IgD-negative memory B cell (primary cell): Measurements from ENCODE around the gene CATSPERE. TPM values are rescaled to one million over a fixed set of nuclear protein-coding genes. Genes with fewer than 3 reads are reported as not detected.

Source experiments
- H3K27ac Mint-ChIP-seq, 3 donors: one replicate each; pipeline ENCODE4 v1.8.0; 2020 to 2022; ENCODE audit warnings: mild to moderate bottlenecking in 3 of 3, mixed read lengths in 3 of 3, moderate library complexity in 1 of 3
- H3K27me3 Mint-ChIP-seq: one replicate; pipeline ENCODE4 v1.8.0; 2021; ENCODE audit warnings: mixed read lengths
- H3K36me3 Mint-ChIP-seq: one replicate; pipeline ENCODE4 v1.8.0; 2020; ENCODE audit warnings: mild to moderate bottlenecking, mixed read lengths
- H3K4me1 Mint-ChIP-seq, 3 donors: one replicate each; pipeline ENCODE4 v1.8.0; 2020 to 2022; ENCODE audit warnings: mixed read lengths in 3 of 3, mild to moderate bottlenecking in 1 of 3
- H3K4me3 Mint-ChIP-seq, 4 donors: one replicate each; pipeline ENCODE4 v1.8.0; 2020 to 2022; ENCODE audit warnings: mild to moderate bottlenecking in 4 of 4, mixed read lengths in 4 of 4, moderate library complexity in 3 of 4
- H3K9me3 Mint-ChIP-seq, 3 donors: one replicate each; pipeline ENCODE4 v1.8.0; 2020 to 2021; ENCODE audit warnings: mixed read lengths in 3 of 3, mild to moderate bottlenecking in 1 of 3
- polyA plus RNA-seq: library from polyadenylated mRNA; unstranded; fragments of 300-500 nt; fragmentation: Illumina TruSeq; gene quantifications from one replicate; pipeline ENCODE4 v1.2.3, GENCODE V29; 2021

The CATSPERE gene
- polyA plus RNA-seq: 0.23 TPM

GRCh38 chr1:244461245-244462071, at the start of gene CATSPERE:
Gene CATSPERE, plus strand, starts transcription at chr1:244461273. Its CDS starts 157 bp downstream, at chr1:244461430.
- H3K4me1 Mint-ChIP-seq: peaks cover 4 to 10% (median 9%) of the 10 kb centered on the region in 3 donors
- H3K27ac Mint-ChIP-seq: peak within 1 kb of the TSS; percentile 11 to 97 (median 21)
- H3K36me3 Mint-ChIP-seq: no peaks in the 10 kb centered on the region
- H3K4me3 Mint-ChIP-seq: peak within 1 kb of the TSS; percentile 81 to 92 (median 86)
- H3K9me3 Mint-ChIP-seq: peaks cover 0 to 1% (median 0%) of the 10 kb centered on the region in 3 donors
- H3K27me3 Mint-ChIP-seq: no peaks in the 10 kb centered on the region

DNA sequence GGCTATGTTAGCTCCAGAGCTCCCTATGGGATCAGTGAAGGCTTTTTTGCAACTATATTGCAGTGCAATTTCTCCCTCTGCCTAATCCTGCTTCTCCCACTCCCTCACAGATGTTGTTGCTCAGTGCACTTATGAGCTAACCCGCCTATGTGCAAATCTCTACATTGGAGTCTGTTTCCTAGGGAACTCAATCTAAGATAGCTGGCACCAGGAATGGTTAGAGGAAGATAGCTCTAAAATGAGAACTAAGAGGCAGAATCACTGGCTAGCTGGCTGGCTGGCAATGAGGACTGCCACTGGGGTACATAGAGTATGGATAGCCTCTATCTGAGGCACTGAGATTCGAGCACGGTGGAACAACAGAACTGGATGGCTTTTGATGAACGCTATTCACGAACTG, 48.9 kb upstream of the CATSPERE start:
- no peaks in the 10 kb centered on the region for H3K27me3 Mint-ChIP-seq
- no peaks in the 10 kb centered on the region for H3K9me3 Mint-ChIP-seq
- H3K4me1 Mint-ChIP-seq: peaks cover 0 to 1% (median 0%) of the 10 kb centered on the region in 3 donors
- H3K27ac Mint-ChIP-seq: peak overlapping the region in 1 of 3 donors; percentile 52
- H3K36me3 Mint-ChIP-seq: peaks cover 14% of the 10 kb centered on the region
- no peak overlapping the region for H3K4me3 Mint-ChIP-seq

DNA sequence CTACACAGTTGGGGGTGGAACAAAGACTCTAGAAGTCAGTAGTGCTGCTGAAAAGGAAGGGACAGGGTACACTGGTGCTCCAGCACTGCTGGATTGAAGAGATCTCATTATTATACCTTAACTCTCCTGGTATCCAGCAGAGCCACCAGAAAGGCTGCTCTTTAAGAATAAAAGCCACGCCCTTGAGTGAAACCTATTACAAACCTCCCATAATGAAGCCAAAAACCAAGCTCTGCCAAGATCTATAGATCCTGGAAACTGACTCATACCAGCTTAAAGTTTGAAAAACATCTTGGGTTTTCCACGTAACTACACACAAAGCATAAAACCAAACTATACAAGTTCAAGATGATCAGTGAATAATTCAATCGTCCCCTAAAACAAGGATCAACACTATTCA, 47.3 kb upstream of the CATSPERE start:
- Mint-ChIP-seq H3K9me3 (no peaks in the 10 kb centered on the region), H3K4me3 (no peak overlapping the region), H3K27ac (no peak overlapping the region), H3K36me3 (peaks cover 11% of the 10 kb centered on the region), H3K4me1 (peaks cover 0 to 1% (median 0%) of the 10 kb centered on the region in 3 donors), H3K27me3 (no peaks in the 10 kb centered on the region)

DNA sequence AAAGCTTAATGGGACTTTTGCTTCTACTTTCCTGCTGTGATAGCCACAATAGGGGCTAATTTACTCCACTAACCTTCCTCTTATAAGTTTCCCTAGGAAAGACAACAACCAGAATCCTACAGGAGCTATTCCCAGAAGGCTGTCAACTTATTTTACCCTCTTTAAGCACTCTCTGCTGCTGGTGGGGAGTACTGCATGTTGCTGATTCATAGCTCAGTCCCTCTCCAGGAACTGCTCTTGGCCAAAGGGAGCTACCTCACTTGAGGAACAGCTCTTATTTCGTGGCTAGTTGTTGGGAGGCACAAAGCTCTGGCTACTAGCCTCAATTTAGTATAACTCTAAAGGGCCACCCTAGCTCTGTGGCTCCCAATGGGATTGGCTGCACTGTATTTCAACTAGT, 46.5 kb upstream of the CATSPERE start:
- H3K9me3 Mint-ChIP-seq: no peaks in the 10 kb centered on the region
- H3K36me3 Mint-ChIP-seq: peaks cover 11% of the 10 kb centered on the region
- H3K4me3 Mint-ChIP-seq: no peak overlapping the region
- H3K27me3 Mint-ChIP-seq: no peaks in the 10 kb centered on the region
- H3K4me1 Mint-ChIP-seq: peaks cover 0 to 1% (median 0%) of the 10 kb centered on the region in 3 donors
- H3K27ac Mint-ChIP-seq: no peak overlapping the region

GRCh38 chr1:244419024-244419423, 42.0 kb upstream of the CATSPERE start:
- Mint-ChIP-seq H3K27ac (no peak overlapping the region), H3K9me3 (no peaks in the 10 kb centered on the region), H3K27me3 (no peaks in the 10 kb centered on the region), H3K4me3 (no peak overlapping the region), H3K36me3 (peaks cover 5% of the 10 kb centered on the region), H3K4me1 (no peaks in the 10 kb centered on the region)

- H3K9me3 Mint-ChIP-seq: no peaks in the 10 kb centered on the region
- peaks cover 4% of the 10 kb centered on the region for H3K36me3 Mint-ChIP-seq
- H3K4me3 Mint-ChIP-seq: no peak overlapping the region
- H3K27ac Mint-ChIP-seq: no peak overlapping the region
- no peaks in the 10 kb centered on the region for H3K27me3 Mint-ChIP-seq
- H3K4me1 Mint-ChIP-seq: peaks cover 0 to 2% (median 0%) of the 10 kb centered on the region in 3 donors
Measured at GRCh38 chr1:244422174-244422573, 38.9 kb upstream of the CATSPERE start.

DNA sequence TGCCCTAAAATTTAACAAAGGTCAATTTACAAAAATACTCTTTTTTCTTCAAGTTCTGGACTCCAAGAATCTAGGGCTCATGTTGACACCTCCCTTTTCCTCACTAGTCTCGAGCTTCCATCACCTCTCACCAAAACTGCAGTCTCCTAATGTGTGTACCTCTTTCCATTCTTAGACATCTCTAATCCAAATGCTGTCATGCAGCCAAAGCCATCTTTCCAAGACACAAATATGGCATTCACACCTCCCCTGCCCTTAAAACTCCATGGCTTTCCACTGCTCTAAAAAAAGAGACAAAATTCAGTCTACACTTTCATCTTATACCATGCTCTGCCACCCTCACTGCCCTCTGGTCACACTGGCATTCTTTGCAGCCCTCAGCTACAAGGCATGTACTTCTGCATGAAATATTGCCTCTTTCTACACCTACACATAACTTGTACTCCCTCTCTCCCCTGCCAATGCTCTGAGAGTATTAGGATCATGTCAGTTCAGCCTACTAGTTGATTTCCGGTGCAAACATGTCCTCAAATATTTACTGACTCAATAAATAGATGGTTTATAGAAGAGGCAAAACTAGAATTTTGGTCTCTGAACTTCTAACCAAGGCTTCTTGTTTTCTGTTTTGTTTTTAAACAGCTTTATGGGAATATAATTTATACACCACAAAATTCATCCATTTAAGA, 36.3 kb upstream of the CATSPERE start:
- peaks cover 8% of the 10 kb centered on the region for H3K36me3 Mint-ChIP-seq

DNA sequence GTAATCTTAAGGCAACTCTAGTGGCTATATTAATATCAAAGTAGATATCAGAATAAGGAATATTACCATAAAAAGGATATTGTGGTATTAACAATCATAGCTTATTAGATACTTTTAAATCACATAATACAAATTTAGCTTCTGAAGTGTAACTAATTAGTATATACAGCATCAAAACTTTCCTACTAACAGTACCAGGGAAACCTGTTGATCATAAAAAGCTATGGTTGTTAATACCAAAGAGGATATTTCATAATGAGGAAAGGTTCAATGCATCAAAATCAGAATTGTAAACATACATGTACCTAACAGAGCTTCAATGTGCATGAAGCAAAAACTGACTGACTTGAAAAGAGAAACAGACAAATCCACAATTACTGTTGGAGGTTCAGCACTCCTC, 33.4 kb upstream of the CATSPERE start:
- H3K4me1 Mint-ChIP-seq: peaks cover 3 to 8% (median 6%) of the 10 kb centered on the region in 3 donors
- H3K4me3 Mint-ChIP-seq: no peak overlapping the region
- no peaks in the 10 kb centered on the region for H3K27me3 Mint-ChIP-seq
- H3K9me3 Mint-ChIP-seq: no peaks in the 10 kb centered on the region
- H3K36me3 Mint-ChIP-seq: peaks cover 8% of the 10 kb centered on the region
- no peak overlapping the region for H3K27ac Mint-ChIP-seq

More for the DNA sequence above, 36.3 kb upstream of the CATSPERE start:
- Mint-ChIP-seq H3K27ac (no peak overlapping the region), H3K4me1 (peaks cover 0 to 8% (median 3%) of the 10 kb centered on the region in 3 donors), H3K9me3 (no peaks in the 10 kb centered on the region), H3K27me3 (no peaks in the 10 kb centered on the region), H3K4me3 (no peak overlapping the region)

DNA sequence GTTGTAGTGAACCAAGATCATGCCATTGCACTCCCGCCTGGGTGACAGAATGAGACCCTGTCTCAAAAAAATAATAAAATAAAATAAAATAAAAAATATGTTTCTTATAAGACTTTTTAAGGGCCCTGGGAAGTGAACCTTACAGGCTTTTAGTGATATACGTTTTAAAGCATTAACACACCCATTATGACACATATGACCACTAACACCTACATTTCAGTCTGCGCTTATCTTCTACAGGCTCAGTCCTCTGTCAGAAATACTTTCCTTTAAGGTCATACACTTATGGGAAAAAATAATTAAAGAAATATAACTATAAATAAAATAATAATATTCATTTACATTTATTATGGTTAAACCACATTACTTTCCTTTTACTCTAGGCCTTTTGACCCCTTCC, 31.3 kb upstream of the CATSPERE start:
- H3K36me3 Mint-ChIP-seq: peaks cover 10% of the 10 kb centered on the region
- no peaks in the 10 kb centered on the region for H3K27me3 Mint-ChIP-seq
- no peak overlapping the region for H3K4me3 Mint-ChIP-seq
- no peaks in the 10 kb centered on the region for H3K9me3 Mint-ChIP-seq
- H3K4me1 Mint-ChIP-seq: peaks cover 3 to 9% (median 7%) of the 10 kb centered on the region in 3 donors
- no peak overlapping the region for H3K27ac Mint-ChIP-seq

GRCh38 chr1:244431166-244431565, 29.9 kb upstream of the CATSPERE start:
- H3K4me3 Mint-ChIP-seq: no peak overlapping the region
- H3K27me3 Mint-ChIP-seq: no peaks in the 10 kb centered on the region
- H3K9me3 Mint-ChIP-seq: no peaks in the 10 kb centered on the region
- H3K36me3 Mint-ChIP-seq: peaks cover 10% of the 10 kb centered on the region
- H3K4me1 Mint-ChIP-seq: peaks cover 3 to 9% (median 6%) of the 10 kb centered on the region in 3 donors
- no peak overlapping the region for H3K27ac Mint-ChIP-seq

- Mint-ChIP-seq H3K4me1 (peaks cover 2 to 13% (median 7%) of the 10 kb centered on the region in 3 donors), H3K9me3 (no peaks in the 10 kb centered on the region), H3K36me3 (peaks cover 9% of the 10 kb centered on the region), H3K4me3 (no peak overlapping the region), H3K27me3 (no peaks in the 10 kb centered on the region), H3K27ac (peak overlapping the region in 1 of 3 donors; percentile 19)
Measured at GRCh38 chr1:244435562-244436205, 25.4 kb upstream of the CATSPERE start.

- Mint-ChIP-seq H3K27me3 (no peaks in the 10 kb centered on the region), H3K4me1 (peaks cover 2 to 13% (median 7%) of the 10 kb centered on the region in 3 donors), H3K27ac (peak overlapping the region in 1 of 3 donors; percentile 53), H3K9me3 (no peaks in the 10 kb centered on the region), H3K4me3 (no peak overlapping the region), H3K36me3 (peaks cover 9% of the 10 kb centered on the region)
Measured at GRCh38 chr1:244436336-244437085, 24.6 kb upstream of the CATSPERE start.

GRCh38 chr1:244437086-244437468, 24.0 kb upstream of the CATSPERE start:
- Mint-ChIP-seq H3K27me3 (no peaks in the 10 kb centered on the region), H3K36me3 (peaks cover 9% of the 10 kb centered on the region), H3K4me1 (peaks cover 3 to 13% (median 7%) of the 10 kb centered on the region in 3 donors), H3K27ac (no peak overlapping the region), H3K4me3 (no peak overlapping the region), H3K9me3 (no peaks in the 10 kb centered on the region)

DNA sequence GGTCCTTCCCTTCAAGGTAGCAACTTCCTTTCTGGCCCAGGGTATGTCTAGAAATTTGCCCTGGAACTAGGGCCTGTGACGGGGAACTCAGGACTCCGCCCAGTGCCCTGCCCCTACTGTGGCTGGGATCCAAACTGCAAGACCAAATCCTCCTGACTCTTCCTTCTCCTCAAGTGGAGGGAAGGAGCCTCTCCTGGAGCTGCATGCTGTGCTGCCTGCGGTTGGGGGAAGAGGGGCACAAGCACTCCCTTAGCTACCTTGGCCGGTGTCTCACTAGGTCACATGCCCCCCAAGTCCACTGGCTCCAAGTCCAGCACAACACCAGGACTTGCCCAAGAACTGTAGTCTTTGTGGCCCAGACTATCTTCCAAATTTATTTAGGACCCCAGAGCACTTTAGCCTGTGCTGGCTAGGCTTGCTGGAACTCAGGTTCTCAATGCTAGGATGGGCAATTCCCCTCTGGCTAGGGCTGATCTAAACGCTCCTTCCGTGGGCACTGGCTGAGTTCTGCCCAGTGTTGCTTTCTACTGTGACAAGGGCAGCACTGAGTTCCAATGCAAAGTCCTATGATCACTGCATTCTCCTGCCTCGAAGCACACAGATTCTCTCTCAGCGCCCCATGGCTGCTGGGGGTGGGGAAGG, 21.6 kb upstream of the CATSPERE start:
- H3K36me3 Mint-ChIP-seq: peaks cover 7% of the 10 kb centered on the region
- H3K9me3 Mint-ChIP-seq: no peaks in the 10 kb centered on the region
- no peak overlapping the region for H3K27ac Mint-ChIP-seq
- no peaks in the 10 kb centered on the region for H3K27me3 Mint-ChIP-seq
- H3K4me3 Mint-ChIP-seq: no peak overlapping the region
- peaks cover 4 to 11% (median 11%) of the 10 kb centered on the region in 3 donors for H3K4me1 Mint-ChIP-seq
